SK-N-MC (cell line): ENCODE measurements around the gene NHS.

ENCODE experiments used
- EZH2 ChIP-seq: fragments of 200-600 bp; sonication (generic); IDR thresholded peaks from one replicate; pipeline ENCODE4 v1.6.1; 2017; ENCODE audit warnings: antibody characterized with exemption
- FOXP2 ChIP-seq: optimal IDR thresholded peaks from 2 replicates; pipeline ENCODE3; 2011; ENCODE audit warnings: mild to moderate bottlenecking, moderate library complexity; ENCODE audit not compliant: insufficient read depth; ENCODE audit errors: extremely low read length, control extremely low read depth

DNA sequence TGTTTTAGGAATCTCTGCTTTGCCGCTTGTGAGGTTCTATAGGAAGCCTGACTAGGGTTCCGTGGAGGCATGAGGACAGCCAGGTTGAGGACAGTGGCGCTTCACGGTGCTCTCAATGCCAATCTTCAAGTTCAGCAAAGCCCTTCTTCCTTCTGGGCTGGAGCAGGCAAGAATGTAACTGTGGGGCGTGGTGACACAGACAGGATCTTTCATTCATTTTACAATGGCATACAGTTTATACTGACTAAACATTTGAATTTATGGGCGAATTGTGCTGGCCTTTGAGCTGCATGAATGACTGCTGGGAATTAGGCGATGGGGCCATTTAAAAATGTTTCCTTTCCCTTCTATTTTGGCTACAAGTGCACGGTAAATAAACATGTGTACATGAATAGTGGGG is 2.9 kb upstream of the NHS start:
- TF ChIP-seq FOXP2 (no peak), EZH2 (no peak)
